ENCODE data around the gene CD207.

CD207 gene

DNA sequence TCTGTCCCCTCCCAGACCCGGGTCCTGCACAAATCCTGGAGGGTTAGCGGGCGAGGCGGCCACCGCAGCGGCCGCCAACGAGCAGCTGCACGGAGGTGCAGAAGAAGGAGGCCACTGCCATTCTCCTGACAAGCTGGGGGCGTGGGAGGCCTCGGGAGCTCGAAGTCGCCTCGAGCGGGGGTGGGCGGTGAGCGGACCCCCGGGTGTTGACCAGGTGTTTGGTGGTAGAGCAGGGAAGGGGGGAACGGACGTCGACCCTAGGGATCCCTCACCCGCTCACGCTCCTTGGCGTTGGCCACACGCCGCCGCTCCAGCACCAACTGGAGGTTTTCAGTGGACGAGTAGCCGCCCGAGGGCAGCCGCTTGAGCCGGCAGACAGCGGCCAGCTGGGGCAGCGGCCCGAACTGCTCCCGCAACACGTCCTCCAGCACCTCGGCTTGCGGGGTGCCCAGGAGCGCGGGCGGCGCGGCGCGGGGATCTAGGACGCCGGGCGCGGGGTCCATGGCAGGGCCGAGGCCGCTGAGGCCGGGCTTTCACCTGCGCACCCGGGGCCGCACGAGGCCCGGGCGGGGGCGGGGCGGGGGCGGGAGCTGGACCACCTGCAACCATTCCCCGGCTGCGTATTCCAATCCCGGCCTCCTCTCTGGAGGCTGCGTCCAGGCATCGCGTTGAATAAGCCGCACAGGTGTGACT is 45.3 kb downstream of the CD207 start, which contains the start of gene FIGLA:
Gene FIGLA, minus strand, starts transcription at position 508 of the 693 bp plus-strand sequence. Its CDS starts 5 bp downstream, at position 503.
- DNase-seq, result no peak

DNA sequence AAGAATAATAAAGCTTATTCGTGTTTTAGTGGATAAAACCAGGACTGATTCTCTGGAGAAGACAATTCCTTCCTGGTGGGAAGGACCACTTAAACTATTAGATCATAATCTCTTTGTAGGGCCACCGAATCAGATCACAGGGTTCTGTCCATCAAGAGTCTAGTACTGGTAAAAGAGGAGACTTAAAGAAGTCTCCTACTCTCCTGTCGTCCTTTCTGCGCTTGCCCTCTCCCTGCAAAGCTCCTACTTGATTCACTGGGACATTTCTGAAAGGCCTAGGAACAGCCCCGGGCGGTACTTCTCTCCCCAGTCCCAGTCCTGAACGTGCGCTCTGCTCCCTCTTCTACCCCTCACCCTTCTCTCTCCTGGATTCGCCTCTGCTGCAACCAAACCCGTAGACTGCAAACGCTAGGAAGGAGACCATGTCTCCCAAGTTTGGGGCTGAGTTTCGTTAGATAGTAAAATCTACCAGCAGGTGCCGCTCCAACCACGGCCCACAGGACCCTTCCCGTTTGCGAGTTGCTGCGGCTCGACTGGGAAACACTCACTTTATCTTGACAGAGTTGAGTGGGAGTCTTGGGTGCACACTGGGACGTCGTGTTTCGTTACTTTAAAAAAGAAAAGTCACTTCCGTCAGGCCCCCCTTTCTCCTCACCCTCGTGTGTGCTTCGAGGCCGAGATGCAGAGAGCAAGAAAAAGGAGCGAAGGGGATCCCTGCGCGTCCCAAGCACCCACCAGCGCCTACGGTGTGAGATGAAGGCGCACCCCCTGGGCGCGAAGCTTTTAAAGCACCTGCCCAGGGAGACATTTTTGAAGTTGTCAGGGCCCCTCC is 46.1 kb downstream of the CD207 start:
- DNase-seq, result peak; percentile 76

DNA sequence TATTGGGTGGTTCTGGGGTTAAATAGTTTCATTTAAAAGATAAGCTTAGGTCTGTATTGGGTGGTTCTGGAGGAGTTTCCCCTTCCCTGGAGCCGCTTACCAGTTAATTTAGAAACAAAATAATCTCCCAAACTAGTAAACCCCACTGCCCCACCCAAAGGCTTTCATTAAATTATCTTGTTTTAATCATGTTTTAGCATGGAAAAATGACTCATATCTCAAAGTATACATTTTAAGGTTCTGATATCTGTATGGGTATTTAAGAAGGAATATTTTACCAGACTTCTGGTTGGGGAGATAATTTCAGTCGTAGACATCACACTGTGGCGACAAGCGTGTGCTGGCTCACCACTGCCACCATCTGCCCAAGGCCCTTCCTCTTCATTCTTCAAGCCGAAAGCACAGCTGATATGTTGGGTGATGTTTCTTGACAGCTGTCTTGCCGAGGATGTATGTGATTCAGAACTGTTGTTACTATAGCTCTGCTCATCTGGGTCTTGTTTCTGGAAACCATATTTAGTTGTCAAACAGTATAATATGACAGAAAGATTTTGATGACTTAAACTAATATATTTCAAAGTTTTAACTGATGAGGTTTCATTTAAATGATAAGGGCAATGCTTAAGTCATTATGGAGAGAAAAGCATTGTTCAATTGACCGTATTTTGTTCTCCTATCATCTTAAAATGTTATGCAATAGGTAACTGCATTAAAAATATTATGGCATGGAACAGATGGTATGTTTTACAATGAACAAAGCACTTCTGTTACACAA is 50.3 kb downstream of the CD207 start:
- DNase-seq, result peak; percentile 35

DNA sequence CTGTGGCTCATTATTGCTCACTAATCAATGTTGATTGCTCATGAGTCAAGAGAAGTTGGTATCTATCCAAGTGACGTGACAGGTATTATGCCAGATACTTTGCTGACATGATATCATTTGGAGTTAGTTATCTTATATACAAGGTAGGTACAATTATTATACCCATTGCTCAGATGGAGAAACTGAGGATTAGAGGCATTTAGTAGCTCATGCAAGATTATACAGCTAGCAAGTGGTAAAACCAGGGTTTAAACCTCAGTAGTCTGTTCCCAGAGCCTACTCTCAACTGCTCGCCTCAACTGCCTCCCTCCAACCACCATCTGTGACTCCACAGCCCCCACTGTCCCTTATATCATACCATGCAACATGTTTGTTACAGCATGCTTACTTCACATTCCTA is 51.3 kb downstream of the CD207 start:
- DNase-seq, result no peak
